GM18907 (cell line): ENCODE data around the gene PLCB2.

ENCODE experiments used
- ATAC-seq: cut with Tn5 transposase; IDR thresholded peaks from one replicate; pipeline ENCODE4 v1.9.1; 2021; ENCODE audit warnings: mild to moderate bottlenecking, moderate library complexity; ENCODE audit not compliant: unreplicated experiment

Gene PLCB2

GRCh38 chr15:40307421-40308211, at the start of gene PLCB2:
Gene PLCB2, minus strand, starts transcription at chr15:40307935. Its CDS starts 263 bp downstream, at chr15:40307672.
- peak; percentile 65 for ATAC-seq

- no peak for ATAC-seq
Observed at GRCh38 chr15:40357246-40357645, 49.5 kb upstream of the PLCB2 start.

- no peak for ATAC-seq
Observed at GRCh38 chr15:40355976-40356585, 48.3 kb upstream of the PLCB2 start.

GRCh38 chr15:40354408-40355171, 46.9 kb upstream of the PLCB2 start:
- no peak for ATAC-seq

GRCh38 chr15:40353697-40354096, 46.0 kb upstream of the PLCB2 start:
- no peak for ATAC-seq

GRCh38 chr15:40352281-40352901, 44.7 kb upstream of the PLCB2 start:
- ATAC-seq = no peak

- no peak for ATAC-seq
Observed at GRCh38 chr15:40349163-40349562, 41.4 kb upstream of the PLCB2 start.

- ATAC-seq = no peak
Observed at GRCh38 chr15:40348474-40348870, 40.7 kb upstream of the PLCB2 start.

- ATAC-seq = no peak
Observed at GRCh38 chr15:40347559-40348473, 40.1 kb upstream of the PLCB2 start.

GRCh38 chr15:40346579-40347558, 39.1 kb upstream of the PLCB2 start:
- no peak for ATAC-seq

GRCh38 chr15:40345867-40346578, 38.3 kb upstream of the PLCB2 start:
- no peak for ATAC-seq

GRCh38 chr15:40345225-40345866, 37.6 kb upstream of the PLCB2 start:
- ATAC-seq = no peak

GRCh38 chr15:40344631-40345120, 36.9 kb upstream of the PLCB2 start:
- peak; percentile 43 for ATAC-seq

- no peak for ATAC-seq
Observed at GRCh38 chr15:40344217-40344616, 36.5 kb upstream of the PLCB2 start.

GRCh38 chr15:40343512-40343911, 35.8 kb upstream of the PLCB2 start:
- ATAC-seq = no peak

- no peak for ATAC-seq
Observed at GRCh38 chr15:40342416-40343320, 34.9 kb upstream of the PLCB2 start.
